NCI-H128 (cell line): ENCODE data around the gene DOCK4.

Experiments used
- DNase-seq: peaks from one replicate; lab custom pipeline; 2025; ENCODE audit not compliant: unreplicated experiment; lab: John Stamatoyannopoulos, UW

The DOCK4 gene

GRCh38 chr7:112162142-112162766, 43.9 kb downstream of the DOCK4 start:
- peak; percentile 69 for DNase-seq

- DNase-seq, result no peak
Measured at GRCh38 chr7:112161253-112162141, 44.7 kb downstream of the DOCK4 start.

- no peak for DNase-seq
Measured at GRCh38 chr7:112160771-112161150, 45.4 kb downstream of the DOCK4 start.

GRCh38 chr7:112160130-112160770, 45.9 kb downstream of the DOCK4 start:
- no peak for DNase-seq

- no peak for DNase-seq
Measured at GRCh38 chr7:112159351-112159750, 46.8 kb downstream of the DOCK4 start.

GRCh38 chr7:112157072-112157471, 49.1 kb downstream of the DOCK4 start:
- no peak for DNase-seq

- no peak for DNase-seq
Measured at GRCh38 chr7:112156412-112156811, 49.8 kb downstream of the DOCK4 start.

GRCh38 chr7:112154690-112155089, 51.5 kb downstream of the DOCK4 start:
- DNase-seq, result no peak

- DNase-seq, result no peak
Measured at GRCh38 chr7:112152186-112152585, 54.0 kb downstream of the DOCK4 start.

- no peak for DNase-seq
Measured at GRCh38 chr7:112150823-112151641, 55.2 kb downstream of the DOCK4 start.

- no peak for DNase-seq
Measured at GRCh38 chr7:112149734-112150133, 56.5 kb downstream of the DOCK4 start.

GRCh38 chr7:112147793-112148361, 58.3 kb downstream of the DOCK4 start:
- DNase-seq, result no peak

- no peak for DNase-seq
Measured at GRCh38 chr7:112145206-112145605, 61.0 kb downstream of the DOCK4 start.

GRCh38 chr7:112144284-112145059, 61.7 kb downstream of the DOCK4 start:
- DNase-seq, result no peak

GRCh38 chr7:112143582-112143981, 62.6 kb downstream of the DOCK4 start:
- DNase-seq, result no peak

GRCh38 chr7:112143136-112143535, 63.1 kb downstream of the DOCK4 start:
- DNase-seq, result no peak

GRCh38 chr7:112140600-112140999, 65.6 kb downstream of the DOCK4 start:
- DNase-seq, result no peak

GRCh38 chr7:112138938-112139337, 67.3 kb downstream of the DOCK4 start:
- DNase-seq, result no peak

GRCh38 chr7:112138325-112138852, 67.8 kb downstream of the DOCK4 start:
- no peak for DNase-seq
